MCF 10A (cell line): Measurements from ENCODE around the gene GOLGA6C. TPM values are rescaled to one million over a fixed set of nuclear protein-coding genes. Genes with fewer than 3 reads are reported as not detected.

ENCODE experiments used
- BruUV-seq: library from RNA; stranded (reverse); fragments of 400-500 nt; replicated peaks from 2 replicates; lab custom pipeline; 2021; lab: Mats Ljungman, UMichigan
- CTCF ChIA-PET: fragments of 300-600 bp; sonication (Branson Sonifier 250); formaldehyde crosslinking; extraction: SDS; loops from one replicate; lab custom pipeline; 2021; ENCODE audit warnings: antibody characterized with exemption, inconsistent platforms; lab: Yijun Ruan, JAX
- POLR2A ChIA-PET: fragments of 300-600, 350-650 bp; sonication (Branson Sonifier 250); formaldehyde crosslinking; extraction: SDS; loops from one replicate; lab custom pipeline; 2020; ENCODE audit warnings: antibody characterized with exemption, inconsistent platforms; lab: Yijun Ruan, JAX
- DNase-seq: peaks from one replicate; pipeline ENCODE4 v3.0.0-alpha.2; 2018; ENCODE audit not compliant: unreplicated experiment
- H3K27ac Mint-ChIP-seq: one replicate; pipeline ENCODE4 v1.8.0; 2022; ENCODE audit warnings: mild to moderate bottlenecking, low read depth, mixed read lengths; ENCODE audit not compliant: unreplicated experiment
- H3K27me3 Mint-ChIP-seq: one replicate; pipeline ENCODE4 v1.8.0; 2022; ENCODE audit warnings: mixed read lengths; ENCODE audit not compliant: insufficient read depth, unreplicated experiment
- H3K36me3 Mint-ChIP-seq: one replicate; pipeline ENCODE4 v1.8.0; 2022; ENCODE audit warnings: mild to moderate bottlenecking, moderate library complexity, mixed read lengths; ENCODE audit not compliant: insufficient read depth, unreplicated experiment
- H3K4me1 Mint-ChIP-seq: one replicate; pipeline ENCODE4 v1.8.0; 2022; ENCODE audit warnings: mixed read lengths; ENCODE audit not compliant: insufficient read depth, unreplicated experiment
- H3K4me3 Mint-ChIP-seq: one replicate; pipeline ENCODE4 v1.8.0; 2022; ENCODE audit warnings: mild to moderate bottlenecking, moderate library complexity, mixed read lengths; ENCODE audit not compliant: unreplicated experiment
- H3K9me3 Mint-ChIP-seq: one replicate; pipeline ENCODE4 v1.8.0; 2022; ENCODE audit warnings: mixed read lengths; ENCODE audit not compliant: unreplicated experiment
- intact Hi-C: fragments of 100-400 bp; cut with micrococcal nuclease; formaldehyde crosslinking; loops from 2 replicates; pipeline ENCODE4 v1.14.1; 2022
- total RNA-seq: library from RNA; stranded (reverse); gene quantifications from 2 replicates; pipeline ENCODE4 v1.2.3, GENCODE V29; 2022
- TF ChIP-seq, protein P1 (sequence below): fragments of 200-600 bp; IDR thresholded peaks from one replicate; pipeline ENCODE4 v1.8.0; 2022; ENCODE audit warnings: antibody characterized with exemption, mild to moderate bottlenecking; ENCODE audit not compliant: unreplicated experiment

The GOLGA6C gene
- total RNA-seq, 1 experiment from 2014 or later, result not detected

DNA sequence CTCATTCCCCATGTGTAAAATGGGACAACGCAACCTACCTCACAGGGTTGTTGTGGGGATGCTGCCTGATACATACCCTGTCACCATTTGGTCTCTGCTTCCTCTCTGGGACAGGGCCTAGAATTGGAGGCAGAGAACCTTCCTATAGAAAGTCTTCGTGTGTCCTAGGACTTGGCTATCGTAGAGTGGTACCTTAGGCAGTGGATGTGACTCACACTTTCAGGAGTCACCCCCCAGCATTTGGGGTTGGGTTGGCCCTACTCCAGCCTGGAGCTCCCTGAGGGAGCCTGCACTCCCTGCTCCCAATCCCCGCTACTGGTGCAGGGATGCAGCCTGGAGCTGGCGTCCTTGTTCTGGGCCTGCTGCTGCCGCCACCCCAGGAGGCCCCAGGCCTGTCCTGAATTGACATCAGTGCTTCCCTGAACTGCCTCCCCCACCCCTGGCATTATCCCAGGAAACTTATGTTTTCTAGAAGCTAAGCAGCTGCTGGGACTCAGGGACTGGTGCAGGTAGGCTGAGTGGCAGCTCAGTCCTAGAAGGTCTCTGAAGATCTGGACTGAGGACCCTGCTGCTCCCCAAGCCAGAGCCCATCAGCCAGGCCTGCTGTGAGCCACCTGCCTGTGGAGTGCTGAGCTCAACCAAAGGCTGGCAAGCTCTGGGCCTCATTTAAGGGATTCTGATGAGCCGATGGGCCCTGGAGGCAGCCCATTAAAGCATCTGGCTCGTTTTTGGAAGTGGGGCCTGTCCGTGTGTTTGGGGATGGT, 46.5 kb upstream of the GOLGA6C start:
- peaks cover 32% of the 10 kb centered on the region for H3K36me3 Mint-ChIP-seq
- CTCF ChIA-PET, result interaction anchor here (0.7 to 0.9 kb wide), 2 partner anchors 11 to 182 kb away, joined by 3 to 5 read pairs; no protein-coding TSS in a partner anchor
- TF ChIP-seq, protein P1, sequence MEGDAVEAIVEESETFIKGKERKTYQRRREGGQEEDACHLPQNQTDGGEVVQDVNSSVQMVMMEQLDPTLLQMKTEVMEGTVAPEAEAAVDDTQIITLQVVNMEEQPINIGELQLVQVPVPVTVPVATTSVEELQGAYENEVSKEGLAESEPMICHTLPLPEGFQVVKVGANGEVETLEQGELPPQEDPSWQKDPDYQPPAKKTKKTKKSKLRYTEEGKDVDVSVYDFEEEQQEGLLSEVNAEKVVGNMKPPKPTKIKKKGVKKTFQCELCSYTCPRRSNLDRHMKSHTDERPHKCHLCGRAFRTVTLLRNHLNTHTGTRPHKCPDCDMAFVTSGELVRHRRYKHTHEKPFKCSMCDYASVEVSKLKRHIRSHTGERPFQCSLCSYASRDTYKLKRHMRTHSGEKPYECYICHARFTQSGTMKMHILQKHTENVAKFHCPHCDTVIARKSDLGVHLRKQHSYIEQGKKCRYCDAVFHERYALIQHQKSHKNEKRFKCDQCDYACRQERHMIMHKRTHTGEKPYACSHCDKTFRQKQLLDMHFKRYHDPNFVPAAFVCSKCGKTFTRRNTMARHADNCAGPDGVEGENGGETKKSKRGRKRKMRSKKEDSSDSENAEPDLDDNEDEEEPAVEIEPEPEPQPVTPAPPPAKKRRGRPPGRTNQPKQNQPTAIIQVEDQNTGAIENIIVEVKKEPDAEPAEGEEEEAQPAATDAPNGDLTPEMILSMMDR, result no peak
- DNase-seq, result peak; percentile 61
- no peaks in the 10 kb centered on the region for H3K27me3 Mint-ChIP-seq
- intact Hi-C loops, result no loop called here
- H3K4me3 Mint-ChIP-seq, result no peak overlapping the region
- no peaks in the 10 kb centered on the region for H3K4me1 Mint-ChIP-seq
- no TSS peak for BruUV-seq
- no peaks in the 10 kb centered on the region for H3K9me3 Mint-ChIP-seq
- no peak overlapping the region for H3K27ac Mint-ChIP-seq
- POLR2A ChIA-PET, result interaction anchor here (0.8 to 1.9 kb wide), 2 partner anchors 10 to 188 kb away, joined by 3 to 4 read pairs; partner anchors contain the start of genes C15orf39 and PPCDC

DNA sequence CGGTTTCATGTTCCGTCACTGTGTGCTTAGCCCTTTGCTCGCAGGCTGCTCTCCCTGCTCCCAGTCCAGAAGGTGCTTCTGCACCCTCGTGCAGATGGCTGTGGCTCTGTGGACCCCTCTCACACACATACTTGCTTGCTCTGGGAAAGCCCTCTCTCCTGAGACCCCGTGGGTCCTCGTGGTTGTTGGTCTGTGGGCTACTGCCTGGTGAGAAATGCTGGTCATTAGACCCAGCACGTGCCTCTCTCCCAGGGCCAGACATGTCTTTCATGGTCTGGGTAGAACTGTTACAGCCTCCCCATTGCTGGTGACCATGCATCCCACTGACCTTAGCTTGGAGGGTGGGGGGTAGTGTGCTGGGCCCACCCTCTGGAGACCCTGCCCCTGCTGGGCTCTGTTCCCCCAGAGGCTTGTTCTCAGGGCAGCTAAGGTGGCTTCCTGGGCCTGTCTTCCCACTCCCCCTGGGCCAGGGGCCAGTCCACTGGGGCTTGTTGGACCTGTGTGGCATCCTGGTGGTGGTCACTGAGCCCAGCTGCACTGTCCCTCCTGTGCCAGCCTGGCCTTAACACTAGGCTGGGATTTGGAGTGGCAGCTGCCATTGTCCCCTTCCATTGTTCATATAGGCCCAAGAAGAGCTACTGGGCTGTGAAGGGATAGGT, 45.8 kb upstream of the GOLGA6C start:
- no peak for DNase-seq
- Mint-ChIP-seq H3K27ac (no peak overlapping the region), H3K27me3 (no peaks in the 10 kb centered on the region), H3K4me3 (no peak overlapping the region), H3K9me3 (no peaks in the 10 kb centered on the region), H3K4me1 (no peaks in the 10 kb centered on the region), H3K36me3 (peaks cover 32% of the 10 kb centered on the region)
- ChIA-PET POLR2A (interaction anchor here (0.8 to 1.9 kb wide), 3 partner anchors 11 to 189 kb away, joined by 3 to 4 read pairs (median 3); partner anchors contain the start of genes C15orf39 and PPCDC), CTCF (interaction anchor here (0.9 kb wide), 1 partner anchor 183 kb away, joined by 5 read pairs; no protein-coding TSS in a partner anchor)
- intact Hi-C loops, result no loop called here
- BruUV-seq, result no TSS peak
- TF ChIP-seq, protein P1, result no peak

DNA sequence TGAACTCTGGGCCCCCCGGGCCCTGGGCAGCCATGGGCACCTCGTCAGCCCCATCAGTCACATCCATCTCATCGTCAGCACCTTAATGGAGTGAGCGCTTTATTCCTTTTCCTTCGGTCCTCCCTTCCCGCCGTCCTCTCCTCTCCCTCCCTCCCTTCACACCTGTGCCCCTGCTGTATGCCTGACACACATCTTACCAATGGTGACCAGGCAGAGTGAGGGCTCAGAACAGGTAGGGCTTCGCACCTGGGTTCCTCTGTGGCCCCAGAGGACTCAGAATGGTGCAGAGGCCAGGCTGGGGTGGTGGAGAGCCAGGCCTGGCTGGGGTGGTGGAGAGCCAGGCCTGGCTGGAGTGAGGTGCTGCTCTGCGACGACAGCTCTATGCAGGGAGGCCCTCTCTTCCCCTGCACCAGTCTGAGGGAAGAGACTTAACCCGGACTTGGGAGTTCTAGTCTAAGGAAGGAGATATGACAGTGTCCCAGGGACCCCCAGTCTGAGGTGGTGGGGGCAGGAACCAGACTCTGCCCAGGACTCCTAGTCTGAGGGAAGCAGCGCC, 44.8 kb upstream of the GOLGA6C start:
- no peaks in the 10 kb centered on the region for H3K9me3 Mint-ChIP-seq
- no peak overlapping the region for H3K4me3 Mint-ChIP-seq
- no peaks in the 10 kb centered on the region for H3K4me1 Mint-ChIP-seq
- TF ChIP-seq, protein P1, result no peak
- ChIA-PET CTCF (interaction anchor here (0.6 kb wide), 1 partner anchor 146 kb away, joined by 3 read pairs; no protein-coding TSS in a partner anchor), POLR2A (interaction anchor here (1.0 kb wide), 1 partner anchor 17 kb away, joined by 3 read pairs; no protein-coding TSS in a partner anchor)
- intact Hi-C loops, result no loop called here
- no peak overlapping the region for H3K27ac Mint-ChIP-seq
- BruUV-seq, result no TSS peak
- no peaks in the 10 kb centered on the region for H3K27me3 Mint-ChIP-seq
- peaks cover 27% of the 10 kb centered on the region for H3K36me3 Mint-ChIP-seq
- no peak for DNase-seq
